ENCODE results near the gene EXOC6B.

- TF ChIP-seq CTCF (IDR thresholded peaks at IDR 0.05 in 2 of 3, conservative IDR thresholded peaks at IDR 0.05 in 1 of 3; ENCODE audit: control insufficient read depth in 2 of 3, extremely low read depth in 1 of 3, insufficient read depth in 1 of 3, low read depth in 3 of 3, low read length in 3 of 3) (no peak), SMAD1 (IDR thresholded peaks at IDR 0.05; ENCODE audit: low read depth, partially characterized antibody) (no peak), NBN (IDR thresholded peaks at IDR 0.05) (no peak), RAD21 (IDR thresholded peaks at IDR 0.05; ENCODE audit: insufficient read depth, low read depth, low read length) (no peak), POU2F2 (IDR thresholded peaks at IDR 0.05; ENCODE audit: borderline replicate concordance, low read depth, low read length) (no peak), POLR2A (IDR thresholded peaks at IDR 0.05; ENCODE audit: low read depth, low read length) (no peak), NFYB (IDR thresholded peaks at IDR 0.05; ENCODE audit: insufficient read depth, low read depth, low read length) (no peak), USF1 (IDR thresholded peaks at IDR 0.05; ENCODE audit: borderline replicate concordance, extremely low read length, insufficient read depth, low read depth, low read length) (no peak), JUND (IDR thresholded peaks at IDR 0.05; ENCODE audit: low read depth, low read length) (no peak), YY1 (IDR thresholded peaks at IDR 0.05; ENCODE audit: low read depth, low read length) (no peak)
Measured at GRCh38 chr2:72762276-72762675, 63.6 kb downstream of the EXOC6B start.

Measured in GM12878 (cell line).